Breast epithelium (tissue), 3 donors: ENCODE measurements around the gene PCDHGA1.

ENCODE experiments used
- POLR2A ChIP-seq: fragments of 450-650 bp; IDR thresholded peaks from one replicate; pipeline ENCODE4 v1.6.1; 2016; ENCODE audit warnings: antibody characterized with exemption, mild to moderate bottlenecking, moderate library complexity
- POLR2AphosphoS5 ChIP-seq, 3 donors: sonication (generic); formaldehyde crosslinking; IDR thresholded peaks; one replicate each; pipeline ENCODE4 v1.6.1; 2017; ENCODE audit warnings: antibody characterized with exemption in 3 of 3
- TF ChIP-seq, protein P1 (sequence below), 3 donors: fragments of 450-650 bp; IDR thresholded peaks; one replicate each; pipeline ENCODE4 v1.5.1; 2016 to 2017; ENCODE audit warnings: antibody characterized with exemption in 3 of 3, mild to moderate bottlenecking in 3 of 3, moderate library complexity in 3 of 3

- TF ChIP-seq POLR2A (no peak), POLR2AphosphoS5 (IDR thresholded peaks at IDR 0.05) (no peak)
- TF ChIP-seq, protein P1, sequence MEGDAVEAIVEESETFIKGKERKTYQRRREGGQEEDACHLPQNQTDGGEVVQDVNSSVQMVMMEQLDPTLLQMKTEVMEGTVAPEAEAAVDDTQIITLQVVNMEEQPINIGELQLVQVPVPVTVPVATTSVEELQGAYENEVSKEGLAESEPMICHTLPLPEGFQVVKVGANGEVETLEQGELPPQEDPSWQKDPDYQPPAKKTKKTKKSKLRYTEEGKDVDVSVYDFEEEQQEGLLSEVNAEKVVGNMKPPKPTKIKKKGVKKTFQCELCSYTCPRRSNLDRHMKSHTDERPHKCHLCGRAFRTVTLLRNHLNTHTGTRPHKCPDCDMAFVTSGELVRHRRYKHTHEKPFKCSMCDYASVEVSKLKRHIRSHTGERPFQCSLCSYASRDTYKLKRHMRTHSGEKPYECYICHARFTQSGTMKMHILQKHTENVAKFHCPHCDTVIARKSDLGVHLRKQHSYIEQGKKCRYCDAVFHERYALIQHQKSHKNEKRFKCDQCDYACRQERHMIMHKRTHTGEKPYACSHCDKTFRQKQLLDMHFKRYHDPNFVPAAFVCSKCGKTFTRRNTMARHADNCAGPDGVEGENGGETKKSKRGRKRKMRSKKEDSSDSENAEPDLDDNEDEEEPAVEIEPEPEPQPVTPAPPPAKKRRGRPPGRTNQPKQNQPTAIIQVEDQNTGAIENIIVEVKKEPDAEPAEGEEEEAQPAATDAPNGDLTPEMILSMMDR (IDR thresholded peaks at IDR 0.05) = no peak
Observed at GRCh38 chr5:141343953-141344463, 13.7 kb downstream of the PCDHGA1 start.
